Panc1 (cell line): ENCODE measurements around the gene MLPH.

Experiments
- CTCF ChIP-seq: fragments of 450-650 bp; IDR thresholded peaks from 2 replicates; pipeline ENCODE4 v1.5.1; 2017; ENCODE audit warnings: mild to moderate bottlenecking
- POLR2AphosphoS5 ChIP-seq: IDR thresholded peaks from 2 replicates; pipeline ENCODE4 v1.6.1; 2012; ENCODE audit warnings: mild to moderate bottlenecking, low read depth, low read length, moderate library complexity
- REST ChIP-seq, 2 experiments: IDR thresholded peaks; 2 replicates each; pipeline ENCODE4 v1.6.1; 2011 to 2012; ENCODE audit warnings: low read depth in 2 of 2, control low read depth in 1 of 2, low read length in 1 of 2, mild to moderate bottlenecking in 1 of 2, moderate library complexity in 1 of 2; ENCODE audit not compliant: insufficient read depth in 1 of 2
- SIN3A ChIP-seq: IDR thresholded peaks from 2 replicates; pipeline ENCODE4 v1.6.1; 2012; ENCODE audit warnings: low read depth, mild to moderate bottlenecking, low read length, moderate library complexity, borderline replicate concordance; ENCODE audit not compliant: insufficient read depth
- TCF7L2 ChIP-seq: IDR thresholded peaks from 2 replicates; pipeline ENCODE4 v1.6.1; 2011; ENCODE audit warnings: mild to moderate bottlenecking, low read depth, low read length, inconsistent platforms

- TF ChIP-seq CTCF (no peak), POLR2AphosphoS5 (no peak), REST (IDR thresholded peaks at IDR 0.05; ENCODE audit: insufficient read depth in 1 of 2, low read depth in 2 of 2, low read length in 1 of 2) (no peak), SIN3A (no peak), TCF7L2 (no peak)
Observed at GRCh38 chr2:237569896-237570295, 82.8 kb downstream of the MLPH start.
